Activated T-helper 17 cell treated with anti-CD3 and anti-CD28 coated beads, Interleukin-2, amount 50 U/mL, for 72 hours (primary cell): ENCODE data around the gene NPEPPS. TPM values are rescaled to one million over a fixed set of nuclear protein-coding genes. Genes with fewer than 3 reads are reported as not detected.
"Not testable (repeated sequence)": the region's sequence is repeated elsewhere in the genome, so short reads cannot be mapped to it uniquely, and the experiment has no call there.

ENCODE experiments used
- ATAC-seq: fragments of 150-1000 bp; cut with Tn5 transposase; replicated peaks from 2 replicates; pipeline ENCODE4 v1.10.0; 2021; ENCODE audit warnings: mild to moderate bottlenecking, moderate library complexity
- H3K27ac Mint-ChIP-seq: one replicate; pipeline ENCODE4 v1.8.0; 2022; ENCODE audit warnings: mixed read lengths
- H3K27me3 Mint-ChIP-seq: one replicate; pipeline ENCODE4 v1.8.0; 2022; ENCODE audit warnings: mixed read lengths
- H3K36me3 Mint-ChIP-seq: one replicate; pipeline ENCODE4 v1.8.0; 2022; ENCODE audit warnings: low read depth, mild to moderate bottlenecking, mixed read lengths
- H3K4me1 Mint-ChIP-seq: one replicate; pipeline ENCODE4 v1.8.0; 2022; ENCODE audit warnings: mixed read lengths
- H3K4me3 Mint-ChIP-seq: one replicate; pipeline ENCODE4 v1.8.0; 2022; ENCODE audit warnings: mild to moderate bottlenecking, mixed read lengths
- H3K9me3 Mint-ChIP-seq: one replicate; pipeline ENCODE4 v1.8.0; 2022; ENCODE audit warnings: mixed read lengths
- total RNA-seq, 2 donors: library from RNA; stranded (reverse); gene quantifications; one replicate each; pipeline ENCODE4 v1.2.3, GENCODE V29; 2022

NPEPPS gene
- total RNA-seq, 2 donors from 2014 or later: 105 to 289 TPM

DNA sequence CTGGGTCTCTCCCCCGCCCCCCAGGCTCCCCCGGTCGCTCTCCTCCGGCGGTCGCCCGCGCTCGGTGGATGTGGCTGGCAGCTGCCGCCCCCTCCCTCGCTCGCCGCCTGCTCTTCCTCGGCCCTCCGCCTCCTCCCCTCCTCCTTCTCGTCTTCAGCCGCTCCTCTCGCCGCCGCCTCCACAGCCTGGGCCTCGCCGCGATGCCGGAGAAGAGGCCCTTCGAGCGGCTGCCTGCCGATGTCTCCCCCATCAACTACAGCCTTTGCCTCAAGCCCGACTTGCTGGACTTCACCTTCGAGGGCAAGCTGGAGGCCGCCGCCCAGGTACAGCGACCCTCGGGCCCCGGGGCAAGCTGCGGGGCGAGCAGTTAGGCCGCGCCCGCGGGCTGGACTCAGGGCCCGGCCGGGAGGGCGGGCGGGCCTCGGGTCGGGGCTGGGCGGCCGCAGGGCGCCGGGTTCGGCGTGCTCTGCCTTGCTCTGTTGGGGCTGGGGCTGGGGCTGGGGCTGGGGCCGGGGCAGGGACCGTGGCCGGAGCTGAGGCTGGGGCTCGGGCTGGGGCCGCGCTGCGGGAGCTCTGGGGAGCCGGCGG lies 419 bp downstream of the NPEPPS start:
- peak overlapping the region; percentile 89 for H3K27ac Mint-ChIP-seq

DNA sequence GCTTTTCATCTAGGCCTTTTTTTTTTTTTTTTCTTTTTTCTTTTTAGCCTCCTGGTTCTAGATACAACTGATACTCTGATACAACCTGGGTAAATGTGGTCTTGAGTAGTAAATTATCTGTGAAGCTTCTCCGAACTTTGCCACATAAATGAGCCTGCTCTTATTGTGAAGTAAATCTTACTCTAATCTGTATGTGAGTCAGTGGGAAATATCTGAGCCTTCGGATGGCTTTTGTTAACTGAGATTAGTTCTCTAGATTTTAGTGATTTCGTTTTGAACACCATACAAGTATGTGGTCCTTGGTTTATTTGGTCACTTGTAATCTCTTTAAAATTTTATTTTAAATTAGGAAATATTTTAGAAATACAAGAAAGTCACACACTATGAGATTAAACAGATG lies 8.2 kb downstream of the NPEPPS start:
- H3K27ac Mint-ChIP-seq, ATAC-seq: not testable (repeated sequence)
- H3K36me3 Mint-ChIP-seq: peaks cover 28% of the 10 kb centered on the region

More for the DNA sequence above, 419 bp downstream of the NPEPPS start:
- H3K4me1 Mint-ChIP-seq, H3K27me3 Mint-ChIP-seq, H3K9me3 Mint-ChIP-seq: not testable (repeated sequence)
- H3K4me3 Mint-ChIP-seq: peak overlapping the region; percentile 90
- ATAC-seq: peak; percentile 67
- H3K36me3 Mint-ChIP-seq: peaks cover 30% of the 10 kb centered on the region

GRCh38 chr17:47541676-47542075 lies 10.8 kb downstream of the NPEPPS start:
- H3K4me3 Mint-ChIP-seq, H3K9me3 Mint-ChIP-seq, H3K4me1 Mint-ChIP-seq, ATAC-seq, H3K27me3 Mint-ChIP-seq, H3K27ac Mint-ChIP-seq: not testable (repeated sequence)
- peaks cover 33% of the 10 kb centered on the region for H3K36me3 Mint-ChIP-seq

More for the DNA sequence above, 8.2 kb downstream of the NPEPPS start:
- not testable (repeated sequence) for H3K27me3 Mint-ChIP-seq, H3K4me1 Mint-ChIP-seq, H3K4me3 Mint-ChIP-seq, H3K9me3 Mint-ChIP-seq

DNA sequence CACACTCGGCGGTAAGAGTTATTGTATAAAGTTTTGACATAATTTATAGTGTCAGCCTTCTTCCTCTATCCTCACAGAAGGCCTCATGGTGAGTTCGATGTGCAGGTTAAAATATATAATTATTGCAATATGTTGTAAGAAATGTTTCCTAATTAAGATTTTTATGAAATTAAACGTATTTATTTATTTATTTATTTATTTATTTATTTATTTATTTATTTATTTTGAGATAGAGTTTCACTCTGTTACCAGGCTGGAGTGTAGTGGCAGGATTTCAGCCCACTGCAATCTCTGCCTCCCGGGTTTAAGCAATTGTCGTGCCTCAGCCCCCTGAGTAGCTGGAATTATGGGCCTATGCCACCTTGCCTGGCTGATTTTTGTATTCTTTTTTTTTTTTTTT lies 13.4 kb downstream of the NPEPPS start:
- ATAC-seq, H3K27me3 Mint-ChIP-seq, H3K4me1 Mint-ChIP-seq, H3K27ac Mint-ChIP-seq, H3K4me3 Mint-ChIP-seq, H3K9me3 Mint-ChIP-seq: not testable (repeated sequence)
- peaks cover 49% of the 10 kb centered on the region for H3K36me3 Mint-ChIP-seq

- peaks cover 46% of the 10 kb centered on the region for H3K36me3 Mint-ChIP-seq
- not testable (repeated sequence) for H3K4me1 Mint-ChIP-seq, H3K27ac Mint-ChIP-seq, ATAC-seq, H3K4me3 Mint-ChIP-seq, H3K9me3 Mint-ChIP-seq, H3K27me3 Mint-ChIP-seq
Measured at GRCh38 chr17:47554733-47555132, 23.8 kb downstream of the NPEPPS start.

- H3K27ac Mint-ChIP-seq, ATAC-seq, H3K9me3 Mint-ChIP-seq, H3K4me1 Mint-ChIP-seq, H3K4me3 Mint-ChIP-seq, H3K27me3 Mint-ChIP-seq: not testable (repeated sequence)
- H3K36me3 Mint-ChIP-seq: peaks cover 43% of the 10 kb centered on the region
Measured at GRCh38 chr17:47556108-47556507, 25.2 kb downstream of the NPEPPS start.

GRCh38 chr17:47560517-47561043 lies 29.7 kb downstream of the NPEPPS start:
- not testable (repeated sequence) for ATAC-seq, H3K27me3 Mint-ChIP-seq, H3K4me3 Mint-ChIP-seq, H3K27ac Mint-ChIP-seq, H3K9me3 Mint-ChIP-seq
- Mint-ChIP-seq H3K4me1 (peaks cover 10% of the 10 kb centered on the region), H3K36me3 (peaks cover 27% of the 10 kb centered on the region)

GRCh38 chr17:47561698-47562405 lies 30.9 kb downstream of the NPEPPS start:
- H3K9me3 Mint-ChIP-seq, H3K27ac Mint-ChIP-seq, H3K4me3 Mint-ChIP-seq, ATAC-seq, H3K27me3 Mint-ChIP-seq: not testable (repeated sequence)
- Mint-ChIP-seq H3K36me3 (peaks cover 36% of the 10 kb centered on the region), H3K4me1 (peaks cover 10% of the 10 kb centered on the region)

DNA sequence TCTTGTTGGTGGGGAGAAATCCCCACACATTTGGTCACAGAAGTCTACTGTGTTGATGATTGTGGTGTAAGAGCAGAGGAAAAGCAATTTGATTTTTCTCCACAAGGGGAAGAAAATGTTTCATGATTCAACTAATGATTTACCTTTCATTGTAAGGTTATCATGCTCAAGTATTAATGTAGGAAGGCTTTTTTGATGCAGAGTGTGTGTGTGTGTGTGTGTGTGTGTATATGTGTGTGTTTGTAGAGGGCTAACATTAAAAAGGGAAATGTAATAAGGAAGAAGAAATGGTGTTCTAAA lies 31.4 kb downstream of the NPEPPS start:
- ATAC-seq, H3K27me3 Mint-ChIP-seq, H3K9me3 Mint-ChIP-seq, H3K4me3 Mint-ChIP-seq, H3K27ac Mint-ChIP-seq: not testable (repeated sequence)
- Mint-ChIP-seq H3K36me3 (peaks cover 35% of the 10 kb centered on the region), H3K4me1 (peaks cover 10% of the 10 kb centered on the region)

- not testable (repeated sequence) for H3K27me3 Mint-ChIP-seq, H3K4me1 Mint-ChIP-seq, H3K27ac Mint-ChIP-seq, H3K9me3 Mint-ChIP-seq, H3K4me3 Mint-ChIP-seq
- ATAC-seq: peak; percentile 47
- H3K36me3 Mint-ChIP-seq: peaks cover 39% of the 10 kb centered on the region
Measured at GRCh38 chr17:47567261-47567660, 36.4 kb downstream of the NPEPPS start.

DNA sequence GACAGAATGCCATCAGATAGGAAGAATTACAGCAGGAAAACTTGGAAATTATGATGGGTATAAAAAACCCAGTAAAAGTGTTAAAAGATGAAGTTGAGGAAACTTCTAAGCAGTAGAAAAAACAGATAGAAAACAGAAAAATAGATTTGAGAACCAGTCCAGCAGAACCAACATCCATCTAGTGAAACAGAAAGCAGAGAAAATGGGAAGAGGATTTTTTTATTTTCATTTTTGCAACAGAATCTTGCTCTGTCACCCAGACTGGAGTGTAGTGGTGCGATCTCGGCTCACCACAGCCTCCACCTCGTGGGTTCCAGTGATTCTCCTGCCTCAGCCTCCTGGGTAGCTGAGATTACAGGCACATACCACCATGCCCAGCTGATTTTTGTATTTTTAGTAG lies 41.7 kb downstream of the NPEPPS start:
- not testable (repeated sequence) for H3K4me3 Mint-ChIP-seq, H3K27me3 Mint-ChIP-seq, H3K27ac Mint-ChIP-seq, ATAC-seq, H3K4me1 Mint-ChIP-seq, H3K9me3 Mint-ChIP-seq
- H3K36me3 Mint-ChIP-seq: peaks cover 54% of the 10 kb centered on the region

DNA sequence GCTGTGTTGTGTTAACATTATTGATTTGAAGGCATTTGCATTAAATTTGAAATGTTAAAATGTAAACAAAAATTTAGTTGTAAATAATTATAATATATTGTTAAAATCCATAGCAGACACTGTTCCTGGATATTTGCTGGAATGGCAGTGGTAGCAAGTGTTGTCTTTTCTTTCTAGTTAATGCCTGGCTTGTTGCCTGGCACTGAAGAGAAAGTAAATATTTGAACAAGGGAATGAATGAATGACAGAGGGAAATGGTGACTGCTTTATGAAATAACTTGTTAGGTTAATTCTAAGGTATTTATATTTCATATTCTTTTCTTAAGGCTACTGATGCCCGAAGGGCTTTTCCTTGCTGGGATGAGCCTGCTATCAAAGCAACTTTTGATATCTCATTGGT lies 51.5 kb downstream of the NPEPPS start:
- not testable (repeated sequence) for H3K4me3 Mint-ChIP-seq

GRCh38 chr17:47586378-47587055 lies 55.6 kb downstream of the NPEPPS start:
- H3K4me1 Mint-ChIP-seq, H3K27me3 Mint-ChIP-seq, H3K4me3 Mint-ChIP-seq, H3K27ac Mint-ChIP-seq, H3K9me3 Mint-ChIP-seq, ATAC-seq: not testable (repeated sequence)
- H3K36me3 Mint-ChIP-seq: peaks cover 71% of the 10 kb centered on the region

More for the DNA sequence above, 51.5 kb downstream of the NPEPPS start:
- ATAC-seq, H3K27me3 Mint-ChIP-seq, H3K27ac Mint-ChIP-seq, H3K9me3 Mint-ChIP-seq, H3K4me1 Mint-ChIP-seq: not testable (repeated sequence)
- peaks cover 66% of the 10 kb centered on the region for H3K36me3 Mint-ChIP-seq

DNA sequence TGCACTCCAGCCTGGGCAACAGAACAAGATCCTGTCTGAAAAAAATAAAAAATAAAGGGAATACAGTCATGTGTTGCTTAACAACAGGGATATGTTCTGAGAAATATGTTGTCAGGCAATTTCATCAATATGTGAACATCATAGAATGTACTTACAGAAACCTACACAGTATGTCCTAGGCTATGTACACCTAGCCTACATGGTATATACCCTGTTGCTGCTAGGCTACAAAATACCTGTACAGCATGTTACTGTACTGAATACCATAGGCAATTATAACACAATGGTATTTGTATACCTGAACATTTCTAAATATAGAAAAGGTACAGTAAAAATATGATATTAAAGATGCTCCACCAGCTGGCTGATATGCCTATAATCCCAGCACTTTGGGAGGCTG lies 62.6 kb downstream of the NPEPPS start:
- peaks cover 69% of the 10 kb centered on the region for H3K36me3 Mint-ChIP-seq
- not testable (repeated sequence) for H3K9me3 Mint-ChIP-seq, H3K4me1 Mint-ChIP-seq, H3K27me3 Mint-ChIP-seq, H3K4me3 Mint-ChIP-seq, H3K27ac Mint-ChIP-seq, ATAC-seq
